CD14-positive monocyte (primary cell): Measurements from ENCODE around the gene CYTH1. TPM values are rescaled to one million over a fixed set of nuclear protein-coding genes. Genes with fewer than 3 reads are reported as not detected.

Source experiments
- DNase-seq, 3 donors: peaks; one replicate each; pipeline ENCODE4 v3.0.0-alpha.2; 2011 to 2022
- H2AFZ ChIP-seq: 2 replicates; pipeline ENCODE4 v1.6.0; 2012; ENCODE audit warnings: mild to moderate bottlenecking, low read depth, low read length, inconsistent platforms; ENCODE audit not compliant: insufficient read depth, poor library complexity, severe bottlenecking
- H3K27ac ChIP-seq, 2 donors: 1 replicate in 1 of 2; 2 replicates in 1 of 2; pipeline ENCODE4 v1.5.1; 2012 to 2013; ENCODE audit warnings: low read length in 2 of 2, control low read depth in 1 of 2, inconsistent platforms in 1 of 2, low read depth in 1 of 2, mild to moderate bottlenecking in 1 of 2
- H3K27me3 ChIP-seq, 2 donors: one replicate each; pipeline versions ENCODE4 v1.6.0 to v1.6.1; 2011 to 2013; ENCODE audit warnings: low read length in 2 of 2; ENCODE audit not compliant: control insufficient read depth in 2 of 2, insufficient read depth in 2 of 2
- H3K36me3 ChIP-seq, 2 donors: replicated peaks in 1 of 2; 1 replicate in 1 of 2; 2 replicates in 1 of 2; pipeline versions ENCODE4 v1.5.1 to v1.6.1; 2012 to 2013; ENCODE audit warnings: low read length in 2 of 2, control low read depth in 1 of 2, inconsistent platforms in 1 of 2, mild to moderate bottlenecking in 1 of 2; ENCODE audit not compliant: insufficient read depth in 2 of 2, control insufficient read depth in 1 of 2
- H3K4me1 ChIP-seq, 2 donors: 1 replicate in 1 of 2; 2 replicates in 1 of 2; pipeline versions ENCODE4 v1.5.1 to v1.6.1; 2012 to 2013; ENCODE audit warnings: low read length in 2 of 2, control low read depth in 1 of 2, inconsistent platforms in 1 of 2, mild to moderate bottlenecking in 1 of 2, moderate library complexity in 1 of 2; ENCODE audit not compliant: insufficient read depth in 2 of 2, control insufficient read depth in 1 of 2
- H3K4me2 ChIP-seq: replicated peaks from 2 replicates; pipeline ENCODE3; 2012; ENCODE audit warnings: low read length, moderate library complexity, mild to moderate bottlenecking; ENCODE audit not compliant: poor library complexity, severe bottlenecking; ENCODE audit errors: extremely low read depth
- H3K4me3 ChIP-seq, 3 experiments: fragments of 200-600 bp in 1 of 3; sonication (generic) in 1 of 3; replicated peaks in 1 of 3; 1 replicate in 2 of 3; 2 replicates in 1 of 3; pipeline ENCODE4 v1.5.1; 2011 to 2013; ENCODE audit warnings: low read length in 3 of 3, mild to moderate bottlenecking in 3 of 3, control low read depth in 2 of 3, low read depth in 2 of 3, inconsistent platforms in 1 of 3, moderate library complexity in 1 of 3
- H3K79me2 ChIP-seq: 2 replicates; pipeline ENCODE4 v1.6.0; 2012; ENCODE audit warnings: mild to moderate bottlenecking, control low read depth, inconsistent platforms, low read length, moderate library complexity; ENCODE audit not compliant: insufficient read depth
- H3K9ac ChIP-seq: 2 replicates; pipeline ENCODE4 v1.6.0; 2017; ENCODE audit warnings: low read length, mild to moderate bottlenecking; ENCODE audit not compliant: insufficient read depth, poor library complexity, severe bottlenecking
- H3K9me3 ChIP-seq, 2 donors: replicated peaks in 1 of 2; 1 replicate in 1 of 2; 2 replicates in 1 of 2; pipeline versions ENCODE4 v1.5.1 to v1.6.1; 2012 to 2013; ENCODE audit warnings: low read length in 2 of 2, control low read depth in 1 of 2; ENCODE audit not compliant: control insufficient read depth in 1 of 2, insufficient read depth in 1 of 2
- H4K20me1 ChIP-seq: 2 replicates; pipeline ENCODE4 v1.6.0; 2012; ENCODE audit warnings: mild to moderate bottlenecking, low read length, control low read depth, moderate library complexity; ENCODE audit not compliant: insufficient read depth
- H3K27ac Mint-ChIP-seq, 7 donors: one replicate each; pipeline ENCODE4 v1.8.0; 2020; ENCODE audit warnings: mild to moderate bottlenecking in 7 of 7, mixed read lengths in 7 of 7, moderate library complexity in 6 of 7, inconsistent platforms in 2 of 7
- H3K27me3 Mint-ChIP-seq, 3 donors: one replicate each; pipeline ENCODE4 v1.8.0; 2021 to 2022; ENCODE audit warnings: low read depth in 3 of 3, mild to moderate bottlenecking in 3 of 3, mixed read lengths in 3 of 3, moderate library complexity in 3 of 3, inconsistent platforms in 1 of 3
- H3K36me3 Mint-ChIP-seq, 2 donors: one replicate each; pipeline ENCODE4 v1.8.0; 2020; ENCODE audit warnings: mixed read lengths in 2 of 2, inconsistent platforms in 1 of 2, mild to moderate bottlenecking in 1 of 2
- H3K4me1 Mint-ChIP-seq: one replicate; pipeline ENCODE4 v1.8.0; 2020; ENCODE audit warnings: mild to moderate bottlenecking, mixed read lengths
- H3K4me3 Mint-ChIP-seq, 2 donors: one replicate each; pipeline ENCODE4 v1.8.0; 2020; ENCODE audit warnings: mild to moderate bottlenecking in 2 of 2, mixed read lengths in 2 of 2, moderate library complexity in 1 of 2
- H3K9me3 Mint-ChIP-seq, 7 donors: one replicate each; pipeline ENCODE4 v1.8.0; 2020 to 2022; ENCODE audit warnings: mixed read lengths in 7 of 7, mild to moderate bottlenecking in 6 of 7, moderate library complexity in 6 of 7, inconsistent platforms in 2 of 7
- WGBS: methylation state at CpG from one replicate; pipeline ENCODE4 v1.1.5; 2013; ENCODE audit warnings: missing lambda C conversion rate; ENCODE audit not compliant: insufficient coverage; 5-methylcytosine and 5-hydroxymethylcytosine counted together
- intact Hi-C, 2 donors: fragments of 100-400 bp; cut with micrococcal nuclease; formaldehyde crosslinking; loops; one replicate each; pipeline versions ENCODE4 v1.15.0 to v1.15.1; 2023
- polyA plus RNA-seq, 3 donors: library from polyadenylated mRNA; depleted of rRNA in 1 of 3; unstranded in 2 of 3; stranded (reverse) in 1 of 3; fragments of 300-500 nt in 2 of 3; fragments of >200 nt in 1 of 3; fragmentation: Illumina TruSeq in 2 of 3; gene quantifications; 1 replicate in 2 of 3; 2 replicates in 1 of 3; pipeline ENCODE4 v1.2.3, GENCODE V29; 2012 to 2021
- TF ChIP-seq, protein P1 (sequence below): fragments of 200-600 bp; IDR thresholded peaks from one replicate; pipeline ENCODE4 v1.8.0; 2022; ENCODE audit warnings: antibody characterized with exemption, mild to moderate bottlenecking

CYTH1 gene
- polyA plus RNA-seq, 3 donors = 68.6 to 211 (median 80.9) TPM

DNA sequence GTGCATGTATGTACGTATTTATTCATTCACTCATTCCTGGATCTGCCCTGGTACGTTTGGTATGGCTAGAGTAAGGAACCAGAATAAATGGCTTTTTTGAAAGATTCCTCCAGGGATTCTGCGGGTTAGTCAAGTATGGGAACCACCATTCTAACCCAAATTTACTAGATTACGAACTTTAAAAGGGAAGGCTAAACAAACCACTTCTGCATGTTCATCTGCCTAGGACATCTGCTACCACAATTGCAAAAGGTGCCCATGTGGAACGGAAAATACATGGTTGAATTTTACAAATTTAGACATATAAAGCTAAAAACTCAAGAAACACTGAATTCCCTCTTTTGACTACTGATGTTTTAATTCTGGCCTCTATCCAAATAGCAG lies 22.1 kb downstream of the CYTH1 start:
- Histone ChIP-seq H3K27ac (peak overlapping the region; percentile 86 to 88), H3K9me3 (no peaks in the 10 kb centered on the region), H3K4me1 (peaks cover 49 to 72% of the 10 kb centered on the region in 2 donors), H3K4me2 (peak overlapping the region; percentile 53), H4K20me1 (peaks cover 95% of the 10 kb centered on the region), H3K36me3 (no peaks in the 10 kb centered on the region), H3K9ac (no peak overlapping the region), H3K4me3 (peak overlapping the region in 1 of 3 experiments; percentile 36), H3K79me2 (peaks cover 98% of the 10 kb centered on the region), H3K27me3 (no peaks in the 10 kb centered on the region), H2AFZ (no peak overlapping the region)
- H3K36me3 Mint-ChIP-seq = peaks cover 11 to 15% of the 10 kb centered on the region in 2 donors
- DNase-seq = no peak
- peak overlapping the region; percentile 92 to 97 (median 95) for H3K27ac Mint-ChIP-seq
- peaks cover 0 to 5% (median 0%) of the 10 kb centered on the region in 7 donors for H3K9me3 Mint-ChIP-seq
- peaks cover 84% of the 10 kb centered on the region for H3K4me1 Mint-ChIP-seq
- no peaks in the 10 kb centered on the region for H3K27me3 Mint-ChIP-seq
- intact Hi-C loops = loop anchor here in 1 of 2 donors (1.0 to 2.0 kb wide), 2 partner anchors 7 to 15 kb away; no protein-coding TSS in a partner anchor
- peak overlapping the region in 1 of 2 donors; percentile 70 for H3K4me3 Mint-ChIP-seq
- no CpG with 5 or more reads among the region's 5 CpGs for WGBS
- TF ChIP-seq, protein P1, sequence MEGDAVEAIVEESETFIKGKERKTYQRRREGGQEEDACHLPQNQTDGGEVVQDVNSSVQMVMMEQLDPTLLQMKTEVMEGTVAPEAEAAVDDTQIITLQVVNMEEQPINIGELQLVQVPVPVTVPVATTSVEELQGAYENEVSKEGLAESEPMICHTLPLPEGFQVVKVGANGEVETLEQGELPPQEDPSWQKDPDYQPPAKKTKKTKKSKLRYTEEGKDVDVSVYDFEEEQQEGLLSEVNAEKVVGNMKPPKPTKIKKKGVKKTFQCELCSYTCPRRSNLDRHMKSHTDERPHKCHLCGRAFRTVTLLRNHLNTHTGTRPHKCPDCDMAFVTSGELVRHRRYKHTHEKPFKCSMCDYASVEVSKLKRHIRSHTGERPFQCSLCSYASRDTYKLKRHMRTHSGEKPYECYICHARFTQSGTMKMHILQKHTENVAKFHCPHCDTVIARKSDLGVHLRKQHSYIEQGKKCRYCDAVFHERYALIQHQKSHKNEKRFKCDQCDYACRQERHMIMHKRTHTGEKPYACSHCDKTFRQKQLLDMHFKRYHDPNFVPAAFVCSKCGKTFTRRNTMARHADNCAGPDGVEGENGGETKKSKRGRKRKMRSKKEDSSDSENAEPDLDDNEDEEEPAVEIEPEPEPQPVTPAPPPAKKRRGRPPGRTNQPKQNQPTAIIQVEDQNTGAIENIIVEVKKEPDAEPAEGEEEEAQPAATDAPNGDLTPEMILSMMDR = no peak

DNA sequence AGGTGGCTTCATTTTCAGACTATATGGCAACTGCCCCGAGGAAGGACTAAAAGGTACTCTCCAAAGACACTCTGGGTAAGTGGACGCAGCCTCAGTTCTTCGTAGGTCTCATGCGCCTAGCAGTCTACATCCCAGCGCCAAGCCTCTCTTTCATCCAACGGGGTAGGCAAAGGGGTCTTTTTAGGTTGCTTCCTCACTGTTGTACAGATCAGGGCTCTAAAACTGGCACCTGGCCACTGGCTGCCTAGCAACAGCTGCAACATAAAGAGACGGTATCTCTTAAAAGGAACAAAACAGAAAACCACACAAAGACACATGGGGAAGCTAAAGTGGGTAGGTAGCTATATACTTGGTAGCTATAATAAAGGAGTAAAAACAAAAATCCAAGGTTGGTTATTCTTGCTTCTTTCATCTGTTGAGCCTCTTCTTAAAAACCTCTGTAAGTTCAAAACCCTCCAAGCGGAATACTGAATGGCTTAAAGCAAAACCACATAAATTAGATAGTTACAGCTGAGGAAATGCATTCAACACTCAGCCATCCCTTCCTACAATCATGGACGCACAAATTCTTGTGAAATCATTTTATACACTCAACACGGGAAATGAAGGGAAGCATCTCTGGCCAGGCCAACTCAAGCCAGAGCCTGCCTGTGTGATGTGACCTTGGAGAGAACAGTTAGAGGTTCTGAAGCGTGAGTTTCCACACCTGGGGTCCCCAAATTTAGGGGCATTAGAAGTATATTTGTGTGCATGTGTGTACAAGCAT lies 22.7 kb downstream of the CYTH1 start:
- 32% methylated on average over 5 of the region's 11 CpGs for WGBS
- Histone ChIP-seq H3K9me3 (no peaks in the 10 kb centered on the region), H3K27ac (peak overlapping the region; percentile 86 to 88), H3K36me3 (no peaks in the 10 kb centered on the region), H3K4me3 (peak overlapping the region in 1 of 3 experiments; percentile 36), H4K20me1 (peaks cover 95% of the 10 kb centered on the region), H3K4me2 (peak overlapping the region; percentile 53), H3K27me3 (no peaks in the 10 kb centered on the region), H3K4me1 (peaks cover 49 to 66% of the 10 kb centered on the region in 2 donors), H3K79me2 (peaks cover 98% of the 10 kb centered on the region), H2AFZ (no peak overlapping the region), H3K9ac (peak overlapping the region; percentile 17)
- H3K36me3 Mint-ChIP-seq = peaks cover 7 to 10% of the 10 kb centered on the region in 2 donors
- peaks cover 78% of the 10 kb centered on the region for H3K4me1 Mint-ChIP-seq
- intact Hi-C loops = loop anchor here in 1 of 2 donors (1.0 to 2.0 kb wide), 2 partner anchors 8 to 15 kb away; no protein-coding TSS in a partner anchor
- peak overlapping the region; percentile 57 to 70 for H3K4me3 Mint-ChIP-seq
- H3K9me3 Mint-ChIP-seq = peaks cover 0 to 5% (median 0%) of the 10 kb centered on the region in 7 donors
- peak overlapping the region; percentile 92 to 97 (median 95) for H3K27ac Mint-ChIP-seq
- TF ChIP-seq, protein P1 = no peak
- peak; percentile 51 to 75 (median 64) for DNase-seq
- no peaks in the 10 kb centered on the region for H3K27me3 Mint-ChIP-seq
